GM18498 (cell line): ENCODE measurements around the gene BRIX1.
"Not testable (repeated sequence)": the region's sequence is repeated elsewhere in the genome, so short reads cannot be mapped to it uniquely, and the experiment has no call there.

ENCODE experiments used
- ATAC-seq: cut with Tn5 transposase; IDR thresholded peaks from one replicate; pipeline ENCODE4 v1.9.1; 2021; ENCODE audit warnings: mild to moderate bottlenecking, moderate library complexity; ENCODE audit not compliant: unreplicated experiment

The BRIX1 gene

GRCh38 chr5:34914671-34915138, 806 bp upstream of the BRIX1 start:
- peak; percentile 21 for ATAC-seq

- peak; percentile 23 for ATAC-seq
These were observed 313 bp downstream of the BRIX1 start for GRCh38 chr5:34915856-34916192.

GRCh38 chr5:34916518-34916917, 1.0 kb downstream of the BRIX1 start:
- no peak for ATAC-seq

GRCh38 chr5:34918025-34918424, 2.5 kb downstream of the BRIX1 start:
- ATAC-seq, result no peak

GRCh38 chr5:34919077-34919476, 3.6 kb downstream of the BRIX1 start:
- no peak for ATAC-seq

GRCh38 chr5:34923256-34923655, 7.7 kb downstream of the BRIX1 start:
- ATAC-seq, result not testable (repeated sequence)

GRCh38 chr5:34923694-34924461, 8.4 kb downstream of the BRIX1 start:
- peak; percentile 48 for ATAC-seq

- ATAC-seq, result no peak
These were observed 8.9 kb downstream of the BRIX1 start for GRCh38 chr5:34924462-34924765.

- ATAC-seq, result no peak
These were observed 10.9 kb downstream of the BRIX1 start for GRCh38 chr5:34926318-34926888.

- ATAC-seq, result no peak
These were observed 12.3 kb downstream of the BRIX1 start for GRCh38 chr5:34927785-34928184.

GRCh38 chr5:34928267-34928666, 12.8 kb downstream of the BRIX1 start:
- no peak for ATAC-seq

GRCh38 chr5:34929134-34929719, 13.7 kb downstream of the BRIX1 start, which contains the start of gene DNAJC21:
Gene DNAJC21, plus strand, starts transcription at chr5:34929559. Its CDS starts 261 bp downstream, at chr5:34929820.
- peak; percentile 90 for ATAC-seq

- peak; percentile 83 for ATAC-seq
These were observed 14.4 kb downstream of the BRIX1 start for GRCh38 chr5:34929720-34930461.

- ATAC-seq, result no peak
These were observed 14.9 kb downstream of the BRIX1 start for GRCh38 chr5:34930462-34930844.

- ATAC-seq, result no peak
These were observed 15.4 kb downstream of the BRIX1 start for GRCh38 chr5:34930870-34931269.

- ATAC-seq, result no peak
These were observed 17.4 kb downstream of the BRIX1 start for GRCh38 chr5:34932947-34933346.

- no peak for ATAC-seq
These were observed 26.4 kb downstream of the BRIX1 start for GRCh38 chr5:34941936-34942335.

GRCh38 chr5:34944044-34944443, 28.5 kb downstream of the BRIX1 start:
- no peak for ATAC-seq

- no peak for ATAC-seq
These were observed 29.0 kb downstream of the BRIX1 start for GRCh38 chr5:34944460-34945047.

- ATAC-seq, result no peak
These were observed 41.8 kb downstream of the BRIX1 start for GRCh38 chr5:34957321-34957720.
